Effector memory CD4-positive, alpha-beta T cell (primary cell): Measurements from ENCODE around the gene HOXA4.
A peak's percentile ranks its signal among the peaks of the same experiment; 100 is the strongest.

ENCODE experiments used
- DNase-seq, 3 donors: peaks; one replicate each; pipeline ENCODE4 v3.0.0-alpha.2; 2020
- H3K27ac ChIP-seq: 2 replicates; pipeline ENCODE4 v1.7.0; 2013; ENCODE audit warnings: mild to moderate bottlenecking, low read length, moderate library complexity; ENCODE audit not compliant: insufficient read depth, poor library complexity, severe bottlenecking
- H3K27me3 ChIP-seq: replicated peaks from 2 replicates; pipeline ENCODE4 v1.7.0; 2013; ENCODE audit warnings: mild to moderate bottlenecking, low read length; ENCODE audit not compliant: insufficient read depth, control insufficient read depth, poor library complexity, severe bottlenecking
- H3K36me3 ChIP-seq: 2 replicates; pipeline ENCODE4 v1.7.0; 2013; ENCODE audit warnings: mild to moderate bottlenecking, low read length, moderate library complexity; ENCODE audit not compliant: control insufficient read depth, insufficient read depth
- H3K4me1 ChIP-seq: 2 replicates; pipeline ENCODE4 v1.7.0; 2013; ENCODE audit warnings: low read length, mild to moderate bottlenecking; ENCODE audit not compliant: control insufficient read depth, insufficient read depth, poor library complexity, severe bottlenecking
- H3K4me3 ChIP-seq: 2 replicates; pipeline ENCODE4 v1.7.0; 2013; ENCODE audit warnings: low read length, low read depth, mild to moderate bottlenecking; ENCODE audit not compliant: insufficient read depth, poor library complexity, severe bottlenecking
- H3K9me3 ChIP-seq: 2 replicates; pipeline ENCODE4 v1.7.0; 2013; ENCODE audit warnings: mild to moderate bottlenecking, low read length, moderate library complexity; ENCODE audit not compliant: control insufficient read depth

The HOXA4 gene

DNA sequence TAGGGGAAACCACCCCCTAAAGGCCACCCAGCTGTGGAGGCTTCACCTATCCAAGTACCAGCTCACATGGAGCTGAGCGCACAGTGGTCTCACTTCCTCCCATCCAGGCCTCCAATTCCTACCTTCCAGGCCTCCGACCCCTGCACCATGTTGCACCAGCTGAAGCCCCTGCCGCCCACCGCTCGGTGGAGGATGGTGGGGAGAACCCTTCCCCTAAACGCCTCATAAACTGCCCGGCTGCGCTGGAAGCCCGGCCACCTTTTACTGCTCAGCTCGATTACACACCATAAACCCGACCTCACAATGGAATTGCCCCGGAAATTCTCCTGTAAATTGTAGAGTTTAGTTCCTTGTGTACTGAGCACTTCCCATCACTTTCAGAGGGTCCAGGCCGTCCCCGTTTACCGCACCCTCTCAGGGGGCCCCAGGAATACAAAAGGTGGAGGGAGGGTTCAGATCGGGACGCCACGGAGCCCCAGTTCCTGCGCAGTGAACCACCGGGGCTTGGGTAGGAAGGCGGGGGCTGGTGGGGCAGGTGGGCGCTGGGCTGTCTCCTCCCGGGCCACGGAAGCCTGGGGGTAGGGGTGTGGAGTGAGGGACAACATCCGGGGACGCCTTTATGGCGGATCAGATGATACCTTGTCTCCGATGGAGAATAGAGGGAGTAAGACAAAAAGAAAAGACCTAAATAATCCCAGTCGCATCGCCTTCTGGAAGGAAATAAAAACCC, 27.3 kb upstream of the HOXA4 start:
- peaks cover 44% of the 10 kb centered on the region for H3K4me1 ChIP-seq
- no peak for DNase-seq
- H3K9me3 ChIP-seq, result no peaks in the 10 kb centered on the region
- no peak overlapping the region for H3K27ac ChIP-seq
- peaks cover 77% of the 10 kb centered on the region for H3K27me3 ChIP-seq
- no peaks in the 10 kb centered on the region for H3K36me3 ChIP-seq
- no peak overlapping the region for H3K4me3 ChIP-seq

GRCh38 chr7:27156916-27157701, 26.6 kb upstream of the HOXA4 start:
- no peaks in the 10 kb centered on the region for H3K9me3 ChIP-seq
- no peak overlapping the region for H3K4me3 ChIP-seq
- no peak for DNase-seq
- H3K36me3 ChIP-seq, result no peaks in the 10 kb centered on the region
- H3K27ac ChIP-seq, result no peak overlapping the region
- H3K4me1 ChIP-seq, result peaks cover 47% of the 10 kb centered on the region
- H3K27me3 ChIP-seq, result peaks cover 80% of the 10 kb centered on the region

DNA sequence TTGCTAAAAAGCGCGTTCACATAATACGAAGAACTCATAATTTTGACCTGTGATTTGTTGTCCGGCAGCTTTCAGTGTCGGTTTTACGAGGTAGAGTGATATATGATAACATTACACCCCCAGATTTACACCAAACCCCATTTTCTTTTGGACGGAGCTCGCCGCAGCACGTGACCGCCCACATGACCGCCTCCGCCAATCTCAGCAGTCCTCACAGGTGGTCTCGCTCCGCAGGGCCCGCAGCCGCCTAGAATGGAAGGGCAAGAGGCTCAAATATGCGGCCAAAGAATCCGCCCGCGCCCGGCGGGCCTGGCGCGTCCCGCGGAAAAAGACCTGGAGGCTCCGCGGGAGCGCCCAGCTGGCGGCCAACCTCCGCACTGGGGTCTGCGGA, 25.9 kb upstream of the HOXA4 start, which contains the start of gene HOXA7:
HOXA7 (minus strand) TSS at position 168 of the 391 bp plus-strand sequence; CDS start at position 38, 130 bp downstream.
- no peak for DNase-seq
- Histone ChIP-seq H3K36me3 (no peaks in the 10 kb centered on the region), H3K27ac (no peak within 1 kb of the TSS), H3K27me3 (peaks cover 81% of the 10 kb centered on the region), H3K9me3 (no peaks in the 10 kb centered on the region), H3K4me1 (peaks cover 52% of the 10 kb centered on the region), H3K4me3 (peak within 1 kb of the TSS; percentile 34)

- peaks cover 53% of the 10 kb centered on the region for H3K4me1 ChIP-seq
- H3K9me3 ChIP-seq, result no peaks in the 10 kb centered on the region
- DNase-seq, result no peak
- peak overlapping the region; percentile 34 for H3K4me3 ChIP-seq
- peaks cover 87% of the 10 kb centered on the region for H3K27me3 ChIP-seq
- no peak overlapping the region for H3K27ac ChIP-seq
- H3K36me3 ChIP-seq, result no peaks in the 10 kb centered on the region
Measured at GRCh38 chr7:27155816-27156507, 25.4 kb upstream of the HOXA4 start.

- Histone ChIP-seq H3K27ac (no peak overlapping the region), H3K4me3 (peak overlapping the region; percentile 34), H3K27me3 (peaks cover 86% of the 10 kb centered on the region), H3K4me1 (peaks cover 53% of the 10 kb centered on the region), H3K36me3 (no peaks in the 10 kb centered on the region), H3K9me3 (no peaks in the 10 kb centered on the region)
- DNase-seq, result no peak
Measured at GRCh38 chr7:27154901-27155815, 24.6 kb upstream of the HOXA4 start.

GRCh38 chr7:27154369-27154768, 23.8 kb upstream of the HOXA4 start:
- H3K4me3 ChIP-seq, result no peak overlapping the region
- H3K27ac ChIP-seq, result no peak overlapping the region
- DNase-seq, result no peak
- peaks cover 50% of the 10 kb centered on the region for H3K4me1 ChIP-seq
- H3K36me3 ChIP-seq, result no peaks in the 10 kb centered on the region
- H3K9me3 ChIP-seq, result no peaks in the 10 kb centered on the region
- H3K27me3 ChIP-seq, result peaks cover 85% of the 10 kb centered on the region

DNA sequence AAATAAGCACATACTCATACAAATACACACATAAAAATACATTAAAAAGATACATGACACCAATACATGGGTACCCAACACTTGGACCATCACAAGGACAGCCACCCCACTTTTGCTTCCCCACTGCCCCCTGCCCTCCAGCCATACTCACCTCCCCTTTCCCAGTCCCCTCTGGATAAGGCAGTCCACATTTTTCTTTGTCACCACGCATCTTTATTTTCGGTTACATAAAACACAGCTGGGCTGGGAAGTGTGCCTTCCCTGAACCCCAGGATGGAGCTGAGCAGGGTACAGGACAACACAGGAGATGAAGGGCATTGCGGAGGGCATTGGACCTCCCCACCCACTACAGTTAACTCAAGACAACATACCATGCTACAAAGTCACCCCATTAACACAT, 23.0 kb upstream of the HOXA4 start:
- no peaks in the 10 kb centered on the region for H3K36me3 ChIP-seq
- H3K4me1 ChIP-seq, result peaks cover 46% of the 10 kb centered on the region
- H3K4me3 ChIP-seq, result no peak overlapping the region
- no peak for DNase-seq
- H3K27me3 ChIP-seq, result peaks cover 89% of the 10 kb centered on the region
- H3K9me3 ChIP-seq, result no peaks in the 10 kb centered on the region
- H3K27ac ChIP-seq, result no peak overlapping the region

DNA sequence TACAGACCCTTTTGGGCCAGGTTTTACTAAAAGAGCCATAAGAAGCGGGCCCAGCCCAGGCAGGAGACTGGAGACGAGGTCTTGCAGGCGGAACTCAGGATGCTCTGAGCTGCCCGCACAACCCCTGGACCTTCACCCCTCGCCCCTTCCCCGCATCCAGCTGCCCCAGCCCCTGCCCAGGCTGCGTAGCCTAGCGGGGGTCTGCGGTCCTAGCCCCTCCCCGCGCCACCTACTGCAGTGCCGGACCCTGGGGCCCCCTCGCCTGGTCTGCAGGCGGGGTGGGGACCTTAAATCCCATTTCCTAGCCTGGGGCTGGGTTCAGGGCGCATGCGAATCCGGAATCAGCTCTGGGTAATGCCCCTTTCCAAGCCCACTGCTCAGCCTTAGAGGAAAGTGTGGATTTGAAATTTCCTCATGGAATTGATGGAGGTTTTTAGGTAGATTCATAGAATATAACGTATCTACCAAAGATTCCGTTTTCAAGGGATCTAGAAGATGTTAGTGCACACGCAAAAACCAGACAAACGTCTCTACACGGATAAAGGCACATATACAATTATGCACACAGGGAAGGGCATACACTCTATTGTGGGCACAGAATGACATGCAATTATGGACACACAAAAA, 22.4 kb upstream of the HOXA4 start:
- DNase-seq, result no peak
- Histone ChIP-seq H3K4me1 (peaks cover 42% of the 10 kb centered on the region), H3K4me3 (no peak overlapping the region), H3K36me3 (no peaks in the 10 kb centered on the region), H3K27me3 (peaks cover 91% of the 10 kb centered on the region), H3K9me3 (no peaks in the 10 kb centered on the region), H3K27ac (no peak overlapping the region)
